GM12878 (cell line): ENCODE measurements around the gene GKN2. TPM values are rescaled to one million over a fixed set of nuclear protein-coding genes. Genes with fewer than 3 reads are reported as not detected.

ENCODE experiments used
- CBFB ChIP-seq: IDR thresholded peaks from 2 replicates; pipeline ENCODE4 v1.6.1; 2016; ENCODE audit warnings: antibody characterized with exemption, low read depth
- EED ChIP-seq: sonication (generic); IDR thresholded peaks from 2 replicates; pipeline ENCODE4 v1.6.1; 2016; ENCODE audit warnings: antibody characterized with exemption, low read depth
- polyA plus RNA-seq, 11 experiments: library from polyadenylated mRNA; depleted of rRNA in 4 of 11; unstranded in 6 of 11; stranded (reverse) in 5 of 11; fragments of >200 nt; fragmentation: Nextera tagmentation in 4 of 11; fragmentation: Illumina TruSeq in 1 of 11; extraction: Ambion mirVana in 4 of 11; extraction: Trizol in 1 of 11; gene quantifications; 1 replicate in 1 of 11; 2 replicates in 10 of 11; pipeline versions ENCODE4 v1.2.1 to v1.2.3, GENCODE V29; 2011 to 2016; ENCODE audit warnings: inconsistent platforms in 2 of 11, missing spikeins in 2 of 11, low read depth in 1 of 11
- total RNA-seq, 4 experiments: library from RNA; depleted of rRNA in 3 of 4; stranded (reverse); fragments of >200 nt in 3 of 4; fragmentation: Illumina TruSeq in 1 of 4; extraction: Trizol in 1 of 4; gene quantifications; 2 replicates each; pipeline versions ENCODE4 v1.2.1 to v1.2.3, GENCODE V29; 2013 to 2021
- TF ChIP-seq, protein P1 (sequence below): fragments of 450-650 bp; IDR thresholded peaks from 2 replicates; pipeline ENCODE4 v1.6.1; 2016; ENCODE audit warnings: mild to moderate bottlenecking, moderate library complexity, borderline replicate concordance
- TF ChIP-seq, protein P2 (sequence below): fragments of 450-650 bp; formaldehyde crosslinking; IDR thresholded peaks from 2 replicates; pipeline ENCODE4 v1.4.0; 2020; ENCODE audit warnings: mild to moderate bottlenecking, moderate library complexity
- TF ChIP-seq, protein P3 (sequence below): fragments of 150-350 bp; IDR thresholded peaks from 2 replicates; pipeline ENCODE4 v1.6.1; 2016; ENCODE audit warnings: low read depth, low read length

The GKN2 gene
- total and polyA plus RNA-seq, 10 of the 15 experiments (the other 5 are each of a cell fraction or from before 2014, with no cell fraction given): not detected

DNA sequence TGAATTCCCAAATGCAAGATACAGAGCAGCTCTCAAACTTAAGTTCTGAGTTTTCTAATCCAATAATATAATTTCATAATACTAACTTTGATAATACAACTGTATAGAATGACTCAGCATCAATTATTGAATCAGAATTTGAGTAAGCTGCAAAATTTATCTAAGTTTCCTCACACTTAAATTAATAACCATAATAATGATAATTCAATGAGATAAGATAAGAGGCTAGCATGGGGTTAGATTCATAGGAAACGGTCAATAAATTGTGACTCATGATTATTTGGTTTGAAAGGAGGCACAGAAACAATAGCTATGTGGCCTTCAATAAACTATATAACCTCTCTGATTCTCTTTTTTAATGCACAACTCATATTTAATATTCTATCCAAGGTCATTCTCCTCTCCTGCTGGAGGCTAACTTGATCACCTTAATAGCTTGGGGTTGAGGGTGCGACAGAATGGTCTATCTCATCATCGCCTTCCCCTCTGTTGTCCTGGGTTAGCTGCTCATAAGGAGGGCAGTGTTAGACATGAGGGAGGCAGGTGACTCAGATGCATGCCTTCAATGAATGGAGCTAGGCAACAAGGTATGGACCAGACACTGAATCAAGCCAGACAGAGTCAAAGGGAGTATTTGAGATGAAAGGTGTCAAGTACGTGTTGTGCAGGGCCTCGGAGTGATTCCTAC, 45.3 kb downstream of the GKN2 start (continued):
- TF ChIP-seq, protein P1, sequence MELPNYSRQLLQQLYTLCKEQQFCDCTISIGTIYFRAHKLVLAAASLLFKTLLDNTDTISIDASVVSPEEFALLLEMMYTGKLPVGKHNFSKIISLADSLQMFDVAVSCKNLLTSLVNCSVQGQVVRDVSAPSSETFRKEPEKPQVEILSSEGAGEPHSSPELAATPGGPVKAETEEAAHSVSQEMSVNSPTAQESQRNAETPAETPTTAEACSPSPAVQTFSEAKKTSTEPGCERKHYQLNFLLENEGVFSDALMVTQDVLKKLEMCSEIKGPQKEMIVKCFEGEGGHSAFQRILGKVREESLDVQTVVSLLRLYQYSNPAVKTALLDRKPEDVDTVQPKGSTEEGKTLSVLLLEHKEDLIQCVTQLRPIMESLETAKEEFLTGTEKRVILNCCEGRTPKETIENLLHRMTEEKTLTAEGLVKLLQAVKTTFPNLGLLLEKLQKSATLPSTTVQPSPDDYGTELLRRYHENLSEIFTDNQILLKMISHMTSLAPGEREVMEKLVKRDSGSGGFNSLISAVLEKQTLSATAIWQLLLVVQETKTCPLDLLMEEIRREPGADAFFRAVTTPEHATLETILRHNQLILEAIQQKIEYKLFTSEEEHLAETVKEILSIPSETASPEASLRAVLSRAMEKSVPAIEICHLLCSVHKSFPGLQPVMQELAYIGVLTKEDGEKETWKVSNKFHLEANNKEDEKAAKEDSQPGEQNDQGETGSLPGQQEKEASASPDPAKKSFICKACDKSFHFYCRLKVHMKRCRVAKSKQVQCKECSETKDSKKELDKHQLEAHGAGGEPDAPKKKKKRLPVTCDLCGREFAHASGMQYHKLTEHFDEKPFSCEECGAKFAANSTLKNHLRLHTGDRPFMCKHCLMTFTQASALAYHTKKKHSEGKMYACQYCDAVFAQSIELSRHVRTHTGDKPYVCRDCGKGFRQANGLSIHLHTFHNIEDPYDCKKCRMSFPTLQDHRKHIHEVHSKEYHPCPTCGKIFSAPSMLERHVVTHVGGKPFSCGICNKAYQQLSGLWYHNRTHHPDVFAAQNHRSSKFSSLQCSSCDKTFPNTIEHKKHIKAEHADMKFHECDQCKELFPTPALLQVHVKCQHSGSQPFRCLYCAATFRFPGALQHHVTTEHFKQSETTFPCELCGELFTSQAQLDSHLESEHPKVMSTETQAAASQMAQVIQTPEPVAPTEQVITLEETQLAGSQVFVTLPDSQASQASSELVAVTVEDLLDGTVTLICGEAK: no peak
- TF ChIP-seq EED (no peak), CBFB (no peak)
- TF ChIP-seq, protein P2, sequence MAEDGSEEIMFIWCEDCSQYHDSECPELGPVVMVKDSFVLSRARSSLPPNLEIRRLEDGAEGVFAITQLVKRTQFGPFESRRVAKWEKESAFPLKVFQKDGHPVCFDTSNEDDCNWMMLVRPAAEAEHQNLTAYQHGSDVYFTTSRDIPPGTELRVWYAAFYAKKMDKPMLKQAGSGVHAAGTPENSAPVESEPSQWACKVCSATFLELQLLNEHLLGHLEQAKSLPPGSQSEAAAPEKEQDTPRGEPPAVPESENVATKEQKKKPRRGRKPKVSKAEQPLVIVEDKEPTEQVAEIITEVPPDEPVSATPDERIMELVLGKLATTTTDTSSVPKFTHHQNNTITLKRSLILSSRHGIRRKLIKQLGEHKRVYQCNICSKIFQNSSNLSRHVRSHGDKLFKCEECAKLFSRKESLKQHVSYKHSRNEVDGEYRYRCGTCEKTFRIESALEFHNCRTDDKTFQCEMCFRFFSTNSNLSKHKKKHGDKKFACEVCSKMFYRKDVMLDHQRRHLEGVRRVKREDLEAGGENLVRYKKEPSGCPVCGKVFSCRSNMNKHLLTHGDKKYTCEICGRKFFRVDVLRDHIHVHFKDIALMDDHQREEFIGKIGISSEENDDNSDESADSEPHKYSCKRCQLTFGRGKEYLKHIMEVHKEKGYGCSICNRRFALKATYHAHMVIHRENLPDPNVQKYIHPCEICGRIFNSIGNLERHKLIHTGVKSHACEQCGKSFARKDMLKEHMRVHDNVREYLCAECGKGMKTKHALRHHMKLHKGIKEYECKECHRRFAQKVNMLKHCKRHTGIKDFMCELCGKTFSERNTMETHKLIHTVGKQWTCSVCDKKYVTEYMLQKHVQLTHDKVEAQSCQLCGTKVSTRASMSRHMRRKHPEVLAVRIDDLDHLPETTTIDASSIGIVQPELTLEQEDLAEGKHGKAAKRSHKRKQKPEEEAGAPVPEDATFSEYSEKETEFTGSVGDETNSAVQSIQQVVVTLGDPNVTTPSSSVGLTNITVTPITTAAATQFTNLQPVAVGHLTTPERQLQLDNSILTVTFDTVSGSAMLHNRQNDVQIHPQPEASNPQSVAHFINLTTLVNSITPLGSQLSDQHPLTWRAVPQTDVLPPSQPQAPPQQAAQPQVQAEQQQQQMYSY (CRISPR knock-in tag): no peak
- TF ChIP-seq, protein P3, sequence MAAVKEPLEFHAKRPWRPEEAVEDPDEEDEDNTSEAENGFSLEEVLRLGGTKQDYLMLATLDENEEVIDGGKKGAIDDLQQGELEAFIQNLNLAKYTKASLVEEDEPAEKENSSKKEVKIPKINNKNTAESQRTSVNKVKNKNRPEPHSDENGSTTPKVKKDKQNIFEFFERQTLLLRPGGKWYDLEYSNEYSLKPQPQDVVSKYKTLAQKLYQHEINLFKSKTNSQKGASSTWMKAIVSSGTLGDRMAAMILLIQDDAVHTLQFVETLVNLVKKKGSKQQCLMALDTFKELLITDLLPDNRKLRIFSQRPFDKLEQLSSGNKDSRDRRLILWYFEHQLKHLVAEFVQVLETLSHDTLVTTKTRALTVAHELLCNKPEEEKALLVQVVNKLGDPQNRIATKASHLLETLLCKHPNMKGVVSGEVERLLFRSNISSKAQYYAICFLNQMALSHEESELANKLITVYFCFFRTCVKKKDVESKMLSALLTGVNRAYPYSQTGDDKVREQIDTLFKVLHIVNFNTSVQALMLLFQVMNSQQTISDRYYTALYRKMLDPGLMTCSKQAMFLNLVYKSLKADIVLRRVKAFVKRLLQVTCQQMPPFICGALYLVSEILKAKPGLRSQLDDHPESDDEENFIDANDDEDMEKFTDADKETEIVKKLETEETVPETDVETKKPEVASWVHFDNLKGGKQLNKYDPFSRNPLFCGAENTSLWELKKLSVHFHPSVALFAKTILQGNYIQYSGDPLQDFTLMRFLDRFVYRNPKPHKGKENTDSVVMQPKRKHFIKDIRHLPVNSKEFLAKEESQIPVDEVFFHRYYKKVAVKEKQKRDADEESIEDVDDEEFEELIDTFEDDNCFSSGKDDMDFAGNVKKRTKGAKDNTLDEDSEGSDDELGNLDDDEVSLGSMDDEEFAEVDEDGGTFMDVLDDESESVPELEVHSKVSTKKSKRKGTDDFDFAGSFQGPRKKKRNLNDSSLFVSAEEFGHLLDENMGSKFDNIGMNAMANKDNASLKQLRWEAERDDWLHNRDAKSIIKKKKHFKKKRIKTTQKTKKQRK: no peak
